Stimulated activated CD8-positive, alpha-beta memory T cell treated with anti-CD3 and anti-CD28 coated beads, Interleukin-15, amount 100 ng/mL, for 4 hours (primary cell): ENCODE results near the gene CYP1A2.
"Not testable (repeated sequence)": the region's sequence is repeated elsewhere in the genome, so short reads cannot be mapped to it uniquely, and the experiment has no call there.

Source experiments
- DNase-seq, 2 donors: peaks; one replicate each; pipeline ENCODE4 v3.0.0-alpha.2; 2020; ENCODE audit warnings: low read depth in 2 of 2

Gene CYP1A2

DNA sequence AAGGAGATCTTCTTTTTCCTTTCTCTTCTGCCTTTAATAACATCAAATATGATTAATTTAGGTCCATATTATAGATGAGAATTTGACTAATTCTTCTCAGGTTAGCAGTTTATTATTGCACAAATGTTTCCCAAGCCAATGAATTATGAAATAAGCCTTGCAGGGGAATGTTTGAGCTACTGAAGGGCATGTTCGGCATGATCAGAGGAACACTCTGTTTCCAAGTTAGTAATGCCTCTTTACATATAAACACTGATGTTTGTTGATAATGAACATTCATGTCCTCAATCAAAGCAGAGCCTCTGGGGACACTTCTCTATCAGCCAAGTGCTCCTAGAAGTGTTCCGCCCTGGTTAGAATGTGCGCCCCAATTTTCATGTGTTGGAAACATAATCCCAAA lies 13.3 kb upstream of the CYP1A2 start:
- no peak for DNase-seq

DNA sequence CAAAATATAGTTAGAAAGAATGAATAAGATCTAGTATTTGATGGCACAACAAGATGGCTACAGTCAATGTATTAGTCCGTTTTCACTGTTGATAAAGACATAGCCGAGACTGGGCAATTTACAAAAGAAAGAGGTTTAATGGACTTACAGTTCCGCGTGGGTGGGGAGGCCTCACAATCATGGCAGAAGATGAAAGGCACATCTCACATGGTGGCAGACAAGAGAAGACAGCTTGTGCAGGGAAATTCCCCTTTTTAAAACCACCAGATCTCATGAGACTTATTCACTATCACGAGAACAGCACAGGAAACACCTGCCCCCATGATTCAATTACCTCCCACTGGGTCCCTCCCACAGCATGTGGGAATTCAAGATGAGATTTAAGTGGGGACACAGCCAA lies 10.4 kb upstream of the CYP1A2 start:
- DNase-seq = not testable (repeated sequence)

DNA sequence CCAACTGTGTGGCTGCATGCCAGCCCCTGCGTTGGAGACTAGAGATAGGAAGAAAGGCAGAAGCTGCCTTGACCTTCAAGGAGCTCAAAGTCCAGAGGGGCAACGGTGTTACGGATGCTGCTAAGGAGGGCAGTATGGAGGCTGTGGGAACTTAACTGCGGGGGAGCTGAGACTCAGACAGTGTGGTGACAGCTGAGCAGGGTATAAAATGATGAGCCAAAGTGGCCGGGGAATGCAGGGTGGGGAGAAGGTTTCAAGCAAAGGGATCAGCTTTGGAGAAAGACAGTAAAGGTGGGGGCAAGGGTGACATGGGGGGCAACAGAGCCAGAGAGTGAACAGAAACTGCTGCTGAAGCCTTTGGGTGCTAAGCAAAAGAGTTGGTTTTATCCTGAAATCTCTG lies 6.2 kb upstream of the CYP1A2 start:
- no peak for DNase-seq

DNA sequence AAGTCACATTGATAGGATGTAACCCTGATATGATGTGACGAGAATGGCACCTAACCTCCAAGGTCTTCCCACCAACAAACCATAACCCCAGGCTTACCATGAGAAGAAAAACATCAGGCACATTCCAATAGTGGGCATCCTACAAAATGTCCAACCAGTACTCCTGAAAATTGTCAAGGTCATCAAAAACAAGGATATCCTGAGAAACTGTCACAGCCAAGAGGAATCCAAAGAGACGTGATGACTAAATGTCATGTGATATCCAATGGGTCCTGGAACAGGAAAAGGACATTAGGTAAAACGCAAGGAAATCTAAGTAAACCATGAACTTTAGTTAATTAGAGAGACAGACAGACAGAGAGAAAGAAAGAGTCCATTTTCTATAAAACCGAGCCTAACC lies 2.3 kb upstream of the CYP1A2 start:
- DNase-seq = no peak

DNA sequence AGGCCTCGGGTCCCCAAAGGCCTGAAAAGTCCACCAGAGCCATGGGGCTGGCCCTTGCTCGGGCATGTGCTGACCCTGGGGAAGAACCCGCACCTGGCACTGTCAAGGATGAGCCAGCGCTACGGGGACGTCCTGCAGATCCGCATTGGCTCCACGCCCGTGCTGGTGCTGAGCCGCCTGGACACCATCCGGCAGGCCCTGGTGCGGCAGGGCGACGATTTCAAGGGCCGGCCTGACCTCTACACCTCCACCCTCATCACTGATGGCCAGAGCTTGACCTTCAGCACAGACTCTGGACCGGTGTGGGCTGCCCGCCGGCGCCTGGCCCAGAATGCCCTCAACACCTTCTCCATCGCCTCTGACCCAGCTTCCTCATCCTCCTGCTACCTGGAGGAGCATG lies 1.2 kb downstream of the CYP1A2 start:
- no peak for DNase-seq

DNA sequence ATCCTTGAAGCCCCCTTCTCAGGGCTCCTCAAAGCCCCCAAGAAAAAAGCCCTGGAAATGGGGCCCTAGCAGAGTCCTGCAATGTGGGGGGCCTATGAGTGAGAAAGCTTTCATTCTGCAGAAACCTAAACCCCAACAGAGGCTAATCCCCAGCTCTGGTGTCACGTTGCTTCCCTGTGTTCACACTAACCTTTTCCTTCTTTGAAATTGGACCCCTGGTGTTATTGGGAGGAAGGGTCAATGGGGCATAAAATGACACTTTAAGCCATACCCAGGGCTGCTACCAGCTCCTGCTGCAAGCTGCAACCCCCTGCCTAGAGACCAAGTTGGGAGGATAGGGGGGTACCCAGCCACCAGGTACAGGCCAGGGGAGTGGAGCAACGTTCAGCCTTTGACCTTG lies 2.1 kb downstream of the CYP1A2 start:
- DNase-seq = no peak

DNA sequence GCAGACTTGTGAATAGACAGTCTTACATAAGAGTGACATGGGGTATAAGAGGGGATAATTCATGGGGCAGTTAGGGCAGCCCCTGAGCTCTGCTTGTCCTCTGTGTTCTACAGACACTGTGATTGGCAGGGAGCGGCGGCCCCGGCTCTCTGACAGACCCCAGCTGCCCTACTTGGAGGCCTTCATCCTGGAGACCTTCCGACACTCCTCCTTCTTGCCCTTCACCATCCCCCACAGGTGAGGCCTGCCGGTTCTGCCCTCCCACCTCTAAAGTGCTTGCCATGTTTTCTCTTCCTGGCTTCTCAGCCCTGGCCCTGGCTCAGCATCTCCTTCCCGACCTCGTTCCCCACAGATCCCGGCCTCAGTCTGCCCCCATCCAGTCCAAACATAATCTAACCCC lies 3.4 kb downstream of the CYP1A2 start:
- DNase-seq = no peak

DNA sequence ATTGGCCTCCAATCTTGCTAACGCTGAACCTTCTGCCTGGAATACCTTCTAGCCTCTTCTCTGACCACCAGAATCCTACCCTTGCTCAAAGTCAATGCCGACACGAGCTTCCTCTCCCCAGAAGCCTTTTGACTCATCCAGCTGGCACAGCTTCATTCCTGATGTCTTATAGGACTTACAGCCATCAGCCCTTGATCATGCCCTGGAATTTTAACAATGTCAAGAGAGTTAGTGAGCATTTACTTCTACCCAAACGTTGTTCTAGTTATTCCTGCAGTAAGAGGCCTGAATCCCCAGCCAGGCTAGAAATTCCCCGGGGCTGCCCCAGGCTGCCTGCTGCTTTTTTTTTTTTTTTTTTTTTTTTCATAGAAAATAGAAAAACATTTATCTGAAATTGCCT lies 3.9 kb downstream of the CYP1A2 start:
- DNase-seq = no peak

DNA sequence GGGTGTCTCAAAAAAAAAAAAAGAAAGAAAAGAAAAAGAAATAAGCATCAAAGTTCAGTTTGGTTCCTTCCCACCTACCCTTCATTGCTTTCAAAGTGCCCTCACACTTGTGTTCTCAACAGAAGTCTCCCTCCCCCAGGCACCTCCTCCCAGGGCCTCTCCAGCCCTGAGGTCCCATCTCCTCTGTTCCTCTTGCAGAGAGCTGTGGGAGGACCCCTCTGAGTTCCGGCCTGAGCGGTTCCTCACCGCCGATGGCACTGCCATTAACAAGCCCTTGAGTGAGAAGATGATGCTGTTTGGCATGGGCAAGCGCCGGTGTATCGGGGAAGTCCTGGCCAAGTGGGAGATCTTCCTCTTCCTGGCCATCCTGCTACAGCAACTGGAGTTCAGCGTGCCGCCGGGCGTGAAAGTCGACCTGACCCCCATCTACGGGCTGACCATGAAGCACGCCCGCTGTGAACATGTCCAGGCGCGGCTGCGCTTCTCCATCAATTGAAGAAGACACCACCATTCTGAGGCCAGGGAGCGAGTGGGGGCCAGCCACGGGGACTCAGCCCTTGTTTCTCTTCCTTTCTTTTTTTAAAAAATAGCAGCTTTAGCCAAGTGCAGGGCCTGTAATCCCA lies 6.1 kb downstream of the CYP1A2 start:
- DNase-seq = no peak

DNA sequence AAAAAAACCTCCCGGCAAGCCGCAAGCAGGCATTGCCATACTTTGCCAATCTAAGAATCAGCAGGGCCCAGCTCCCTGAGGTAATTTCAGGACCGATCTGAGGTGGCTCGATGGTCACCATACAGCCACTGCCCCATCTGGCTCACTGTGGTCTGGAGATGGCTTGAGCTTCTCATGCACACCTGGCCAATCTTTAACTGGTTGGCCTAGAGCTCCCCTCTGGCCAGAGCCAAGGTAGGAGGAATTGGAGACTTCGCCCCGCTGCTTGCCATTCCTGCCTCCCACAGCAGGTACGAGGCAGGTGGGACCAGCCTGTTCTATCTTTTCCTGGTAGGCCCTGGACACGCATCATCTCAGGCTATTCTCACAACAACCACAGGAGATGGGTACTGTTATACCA lies 10.1 kb downstream of the CYP1A2 start:
- DNase-seq = no peak

DNA sequence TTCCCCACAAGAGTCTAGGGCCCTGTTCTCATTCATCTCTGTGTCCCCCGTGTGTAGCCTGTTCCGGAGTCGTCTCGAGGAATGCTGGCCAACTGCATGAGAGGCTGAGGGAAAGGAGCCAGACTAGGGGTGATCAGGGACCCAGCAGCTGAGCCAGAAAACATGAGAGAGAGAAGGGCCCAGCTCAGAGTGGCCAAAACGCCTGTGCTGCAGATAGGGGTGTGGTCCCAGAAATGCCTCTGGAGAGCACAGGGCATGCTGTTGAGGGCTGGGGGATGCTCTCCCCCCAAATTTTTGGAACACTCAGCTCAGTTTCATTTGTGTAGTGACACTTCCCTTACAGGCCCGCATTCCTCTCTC lies 14.1 kb downstream of the CYP1A2 start:
- DNase-seq = no peak

DNA sequence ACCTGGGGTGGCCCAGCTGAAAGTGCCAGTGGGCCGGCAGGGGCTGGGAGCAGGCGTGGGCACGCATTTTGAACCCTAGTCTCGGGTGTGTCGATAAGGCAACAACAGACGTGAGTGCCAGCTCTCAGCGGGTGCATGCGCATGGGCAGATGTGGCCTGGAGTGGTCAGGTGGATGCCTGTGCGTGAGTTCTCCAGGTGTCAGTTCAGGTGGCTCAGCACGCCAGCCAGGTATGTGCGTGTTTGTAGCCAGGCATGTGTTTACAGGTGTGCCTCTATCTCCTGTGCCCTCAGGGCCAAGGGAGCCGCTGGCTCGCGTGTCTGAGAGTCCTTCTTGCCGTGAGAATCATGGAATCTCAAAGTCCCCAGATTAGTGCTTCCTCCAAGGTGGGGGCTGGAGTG lies 14.8 kb downstream of the CYP1A2 start:
- DNase-seq = no peak

DNA sequence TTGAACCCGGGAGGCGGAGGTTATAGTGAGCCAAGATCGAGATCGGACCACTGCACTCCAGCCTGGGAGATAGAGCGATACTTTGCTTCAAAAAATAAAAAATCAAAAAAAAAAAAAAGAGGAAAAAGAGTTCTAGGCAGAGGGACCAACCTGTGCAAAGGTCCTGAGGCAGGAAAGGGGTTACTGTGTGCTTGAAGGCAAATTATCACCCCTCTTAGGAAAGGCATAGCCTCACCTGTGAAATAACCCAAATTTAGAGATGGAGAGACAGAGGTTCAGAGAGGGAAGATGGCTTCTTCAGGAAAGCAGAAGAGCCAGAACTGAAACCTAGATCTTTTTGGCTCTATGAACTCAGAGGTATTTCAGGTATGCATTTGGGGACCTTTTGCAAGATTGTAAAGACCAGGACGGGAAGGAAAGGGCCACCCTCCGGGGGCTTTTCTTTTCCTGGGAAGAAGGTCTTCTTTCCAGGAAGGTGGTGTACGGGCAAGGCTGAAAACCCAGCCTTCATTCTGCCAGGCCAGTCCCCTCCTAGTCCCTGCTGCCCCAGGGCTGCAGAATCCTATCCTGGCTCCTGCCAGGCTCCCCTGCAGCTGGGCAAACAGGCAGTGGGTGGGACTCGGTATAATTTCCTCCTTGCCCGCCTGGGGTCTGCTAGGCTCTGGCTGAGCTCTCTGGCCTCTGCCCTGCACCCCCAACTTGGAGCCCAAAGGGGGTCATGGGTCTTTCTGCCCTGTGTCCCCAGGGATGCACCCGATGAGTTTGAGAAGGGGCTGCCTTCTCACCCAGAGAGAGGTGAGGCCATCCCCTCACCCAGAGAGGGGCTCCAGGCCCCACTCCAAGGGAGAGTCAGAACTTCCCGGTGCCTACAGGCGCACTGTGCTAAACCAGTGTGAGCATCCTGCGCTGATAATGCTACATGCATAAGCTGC lies 18.8 kb downstream of the CYP1A2 start:
- DNase-seq = no peak

DNA sequence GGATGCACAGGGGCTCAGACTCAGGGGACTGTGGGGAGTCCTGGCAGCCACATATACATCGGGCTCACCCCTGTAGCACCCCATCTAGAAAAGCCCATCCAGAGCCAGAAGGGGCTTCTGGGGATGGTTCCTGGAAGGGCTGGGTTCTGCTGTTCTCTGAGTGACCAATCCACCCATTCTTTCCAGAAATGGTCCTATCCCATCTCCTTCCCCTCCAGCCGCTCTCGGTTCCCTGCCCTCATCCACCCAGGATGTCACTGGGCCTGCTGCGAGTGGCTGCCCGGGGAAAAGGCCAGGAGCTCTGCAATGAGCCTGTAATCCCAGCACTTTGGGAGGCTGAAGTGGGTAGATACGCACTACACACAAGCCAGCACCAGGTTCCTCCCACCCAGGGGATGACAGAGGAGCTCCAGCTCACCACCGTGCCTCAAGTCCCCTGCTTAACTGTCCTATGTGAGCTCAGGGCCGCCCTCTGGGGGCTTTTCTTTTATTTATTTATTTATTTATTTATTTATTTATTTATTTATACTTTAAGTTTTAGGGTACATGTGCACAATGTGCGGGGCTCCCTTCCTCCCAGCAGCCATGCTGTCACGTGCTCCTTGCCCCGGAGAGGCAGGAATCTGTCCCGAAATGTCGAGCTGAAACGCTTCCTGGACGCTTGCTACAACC lies 19.6 kb downstream of the CYP1A2 start:
- no peak for DNase-seq

DNA sequence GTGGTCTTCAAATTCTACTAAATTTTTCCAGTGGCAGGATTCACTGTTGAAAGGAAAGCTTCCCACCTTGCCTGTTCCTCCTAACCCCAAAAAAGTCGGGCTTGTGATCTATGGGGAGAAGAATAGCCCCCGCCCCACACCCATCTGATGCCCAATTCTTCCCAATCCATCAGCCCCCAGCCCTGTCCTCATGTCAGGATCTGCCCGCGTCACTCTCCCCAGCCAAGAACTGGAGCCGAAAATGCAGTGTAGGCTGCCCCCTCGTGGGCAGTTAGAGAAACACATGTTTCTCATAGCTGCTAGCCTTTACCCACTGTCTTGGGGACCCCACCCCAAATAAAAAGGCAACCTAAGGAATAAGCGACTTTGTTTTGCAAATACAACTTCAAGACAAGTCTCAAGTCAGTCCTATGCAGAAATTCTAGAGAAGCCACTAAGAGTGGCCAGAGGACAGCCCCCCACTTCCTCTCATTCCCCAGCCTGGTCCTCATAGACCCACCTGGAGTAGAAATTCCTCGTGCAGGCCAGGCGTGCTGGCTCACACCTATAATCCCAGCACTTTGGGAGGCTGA lies 20.2 kb downstream of the CYP1A2 start:
- no peak for DNase-seq

DNA sequence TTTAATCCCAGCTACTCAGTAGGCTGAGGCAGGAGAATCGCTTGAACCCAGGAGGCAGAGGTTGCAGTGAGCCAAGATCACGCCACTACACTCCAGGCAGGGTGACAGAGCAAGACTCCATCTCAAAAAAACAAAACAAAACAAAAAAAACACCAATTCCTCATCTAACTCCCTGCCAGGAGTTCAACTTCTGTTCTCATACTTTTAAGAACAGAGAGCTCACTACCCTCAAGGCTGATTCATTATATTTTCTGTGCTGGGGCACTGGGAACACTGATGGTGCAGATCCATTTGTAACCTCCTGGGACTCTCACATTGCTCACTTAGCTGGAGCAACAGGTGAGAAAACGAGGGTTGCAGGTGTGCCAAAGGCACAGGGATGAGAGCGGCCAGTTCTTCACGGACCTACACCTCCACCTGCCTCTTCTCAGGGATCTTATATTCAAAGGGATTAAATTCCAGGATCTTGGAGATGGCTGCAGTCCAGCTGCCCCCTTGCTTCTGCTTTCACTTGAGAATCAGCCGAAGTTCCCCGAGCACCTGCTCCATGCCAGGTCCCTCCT lies 20.9 kb downstream of the CYP1A2 start:
- no peak for DNase-seq

DNA sequence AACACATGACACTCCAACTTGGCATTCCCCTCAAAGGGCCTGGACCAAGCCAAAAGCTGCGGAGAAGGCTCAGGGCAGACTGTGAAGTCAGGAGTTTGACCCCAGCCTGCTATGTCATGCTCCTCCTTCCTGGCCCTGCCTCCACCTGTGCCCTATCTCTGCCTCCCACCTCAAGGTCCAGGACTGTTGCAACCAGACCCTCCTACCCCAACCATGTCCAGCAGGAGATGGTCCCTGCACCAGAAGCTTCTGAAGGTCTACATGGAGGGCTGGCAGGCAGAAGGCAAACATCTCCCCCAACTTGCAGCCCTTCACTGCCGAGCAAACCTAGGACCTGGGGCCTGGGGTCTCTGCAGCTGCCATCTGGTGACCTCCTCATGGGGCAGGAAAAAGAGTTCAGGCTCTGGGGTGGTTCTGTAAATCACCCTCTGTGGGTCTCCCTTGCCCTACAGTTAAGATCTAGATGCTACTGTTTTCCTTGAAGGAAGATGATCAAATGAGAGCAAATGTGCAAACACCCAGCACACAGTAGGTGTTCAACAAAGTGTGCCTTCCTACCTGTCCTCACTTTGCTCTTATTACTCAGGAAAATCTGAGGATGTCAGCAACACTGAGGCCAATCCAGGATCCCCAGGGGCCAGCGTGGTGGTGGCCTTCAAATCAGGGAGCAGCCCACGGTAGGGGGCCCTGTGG lies 21.7 kb downstream of the CYP1A2 start:
- no peak for DNase-seq

DNA sequence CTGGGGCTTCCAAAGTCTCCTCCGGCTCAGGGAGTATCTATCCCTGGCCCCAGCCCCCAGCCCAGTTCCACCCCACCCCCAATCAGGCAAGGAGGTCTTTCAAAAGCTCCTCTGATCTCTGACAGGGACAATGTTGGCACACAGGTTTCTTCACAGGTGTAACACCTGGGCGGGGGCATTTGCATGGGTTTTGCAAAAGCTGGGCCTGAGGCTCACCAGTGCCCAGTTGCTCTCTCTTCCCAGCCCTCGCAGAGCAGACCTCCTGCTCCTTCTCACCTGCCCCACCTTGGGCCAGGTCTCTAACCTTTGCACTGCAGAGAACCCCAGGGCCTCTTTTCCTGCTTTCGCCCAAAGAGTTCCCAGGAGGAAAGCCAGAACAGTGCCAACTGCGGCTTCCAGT lies 24.7 kb downstream of the CYP1A2 start:
- no peak for DNase-seq

DNA sequence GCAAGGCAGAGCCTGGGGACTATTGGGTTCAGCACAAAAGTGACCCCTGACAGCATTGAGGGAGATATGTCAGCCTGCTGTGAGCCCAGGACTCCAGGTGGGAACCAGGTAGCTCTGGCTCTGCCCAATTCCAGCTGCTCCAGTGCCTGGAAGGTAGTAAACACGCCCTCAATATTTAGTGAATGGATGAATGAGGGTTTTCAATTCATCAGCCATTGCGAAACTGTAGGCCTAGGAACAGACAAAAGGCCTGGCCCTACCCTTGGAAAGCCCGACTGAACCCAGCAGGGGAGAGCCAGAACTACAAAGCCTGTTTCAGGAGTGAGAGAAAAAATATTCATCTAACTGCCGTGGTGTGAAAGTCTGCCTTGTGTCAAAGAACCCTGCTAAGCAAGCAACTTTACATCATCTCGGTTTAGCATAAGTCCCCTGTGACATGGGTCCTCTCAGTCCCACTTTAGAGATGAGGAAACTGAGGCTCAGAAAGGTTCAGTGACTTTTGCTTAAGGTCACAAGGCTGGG lies 25.1 kb downstream of the CYP1A2 start:
- no peak for DNase-seq

DNA sequence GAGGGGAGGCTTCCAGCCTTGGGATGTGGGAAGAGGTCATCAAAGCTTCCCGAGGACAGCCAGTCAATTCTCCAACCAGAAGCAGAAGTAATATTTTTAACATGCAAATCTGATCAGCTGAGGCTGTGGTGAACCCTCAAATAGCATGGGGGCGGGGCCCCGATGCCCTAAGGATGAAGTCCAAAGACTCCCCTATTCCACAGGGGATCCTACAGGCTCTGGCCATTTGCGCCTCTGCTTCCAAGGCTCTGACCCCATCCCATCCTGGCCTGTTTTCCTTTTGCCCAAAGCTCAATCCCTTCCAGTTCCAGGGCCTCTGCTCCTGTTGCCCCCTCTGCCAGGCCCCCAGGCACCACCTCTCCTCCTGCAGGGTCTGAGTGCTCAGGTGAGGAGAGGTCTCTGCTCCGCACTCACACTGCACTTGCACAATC lies 26.5 kb downstream of the CYP1A2 start:
- DNase-seq = no peak

DNA sequence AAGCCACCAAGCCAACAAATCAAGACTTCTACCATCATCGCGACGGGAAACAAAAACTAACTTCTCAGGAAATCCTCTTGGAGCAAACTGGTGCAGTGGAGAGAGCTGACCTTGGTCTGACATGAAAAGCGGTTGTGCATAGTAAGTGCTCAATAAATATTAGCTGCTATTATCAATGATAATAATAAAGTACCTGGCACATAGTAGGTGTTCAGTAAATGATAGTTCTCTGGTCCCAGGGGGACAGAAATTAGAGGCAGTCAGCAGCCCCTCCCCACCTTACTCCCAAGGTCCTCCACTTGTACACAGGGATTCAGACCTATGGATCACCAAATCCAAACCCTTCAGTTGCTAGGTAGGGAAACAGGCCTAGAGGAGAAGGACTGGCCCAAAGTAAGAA lies 27.2 kb downstream of the CYP1A2 start:
- no peak for DNase-seq
